DND-41 (cell line): Measurements from ENCODE around the gene DEFB124.

ENCODE experiments used
- ATAC-seq: fragments of 200-7000 bp; cut with Tn5 transposase; 3 replicates; pipeline ENCODE4 v1.9.1; 2021; ENCODE audit warnings: low read depth; ENCODE audit not compliant: insufficient read depth
- DNase-seq: peaks from one replicate; pipeline ENCODE4 v3.0.0-alpha.2; 2020
- H2AFZ ChIP-seq: 2 replicates; pipeline ENCODE4 v1.6.0; 2012; ENCODE audit warnings: low read depth, low read length
- H3K27ac ChIP-seq: 2 replicates; pipeline ENCODE4 v1.5.1; 2012; ENCODE audit warnings: low read length, inconsistent platforms
- H3K27me3 ChIP-seq: fragments of 200-600 bp; sonication (generic); 2 replicates; pipeline ENCODE4 v1.6.0; 2012; ENCODE audit warnings: low read length, mild to moderate bottlenecking, inconsistent platforms; ENCODE audit not compliant: insufficient read depth, poor library complexity
- H3K36me3 ChIP-seq: 2 replicates; pipeline ENCODE4 v1.5.1; 2012; ENCODE audit warnings: low read length, inconsistent platforms; ENCODE audit not compliant: insufficient read depth
- H3K4me1 ChIP-seq: 2 replicates; pipeline ENCODE4 v1.5.1; 2012; ENCODE audit warnings: mild to moderate bottlenecking, low read length; ENCODE audit not compliant: insufficient read depth
- H3K4me2 ChIP-seq: 2 replicates; pipeline ENCODE4 v1.6.0; 2012; ENCODE audit warnings: mild to moderate bottlenecking, moderate library complexity, low read length, inconsistent platforms; ENCODE audit not compliant: insufficient read depth
- H3K4me3 ChIP-seq, 2 experiments: fragments of 200-600 bp in 1 of 2; shearing (Covaris generic) in 1 of 2; 2 replicates each; pipeline ENCODE4 v1.5.1; 2012 to 2016; ENCODE audit warnings: inconsistent platforms in 2 of 2, low read length in 2 of 2, mild to moderate bottlenecking in 2 of 2, low read depth in 1 of 2, moderate library complexity in 1 of 2
- H3K79me2 ChIP-seq: 2 replicates; pipeline ENCODE4 v1.6.0; 2012; ENCODE audit warnings: low read length, inconsistent platforms; ENCODE audit not compliant: insufficient read depth
- H3K9ac ChIP-seq: 2 replicates; pipeline ENCODE4 v1.6.0; 2012; ENCODE audit warnings: low read depth, mild to moderate bottlenecking, inconsistent platforms, low read length, moderate library complexity
- H3K9me3 ChIP-seq: 2 replicates; pipeline ENCODE4 v1.5.1; 2012; ENCODE audit warnings: low read length, moderate library complexity, mild to moderate bottlenecking, inconsistent platforms; ENCODE audit not compliant: insufficient read depth, severe bottlenecking
- H4K20me1 ChIP-seq: 2 replicates; pipeline ENCODE4 v1.6.0; 2012; ENCODE audit warnings: low read length; ENCODE audit not compliant: insufficient read depth
- EZH2 ChIP-seq: IDR thresholded peaks from 3 replicates; pipeline ENCODE4 v1.6.1; 2012; ENCODE audit warnings: borderline replicate concordance, low read depth, mild to moderate bottlenecking, moderate library complexity, low read length, inconsistent platforms; ENCODE audit not compliant: severe bottlenecking
- TF ChIP-seq, protein P1 (sequence below): IDR thresholded peaks from 2 replicates; pipeline ENCODE4 v1.5.1; 2012; ENCODE audit warnings: borderline replicate concordance, low read length, moderate library complexity, mild to moderate bottlenecking; ENCODE audit not compliant: poor library complexity, severe bottlenecking; ENCODE audit errors: extremely low read depth

Gene DEFB124

GRCh38 chr20:31484001-31484400 is 9.1 kb upstream of the DEFB124 start:
- Histone ChIP-seq H3K36me3 (no peaks in the 10 kb centered on the region), H2AFZ (no peak overlapping the region), H3K27ac (no peak overlapping the region), H4K20me1 (no peaks in the 10 kb centered on the region), H3K79me2 (no peaks in the 10 kb centered on the region), H3K4me3 (no peak overlapping the region), H3K9me3 (no peaks in the 10 kb centered on the region), H3K27me3 (peaks cover 4% of the 10 kb centered on the region), H3K4me2 (no peak overlapping the region), H3K9ac (no peak overlapping the region), H3K4me1 (no peaks in the 10 kb centered on the region)
- TF ChIP-seq EZH2, result no peak
- TF ChIP-seq, protein P1, sequence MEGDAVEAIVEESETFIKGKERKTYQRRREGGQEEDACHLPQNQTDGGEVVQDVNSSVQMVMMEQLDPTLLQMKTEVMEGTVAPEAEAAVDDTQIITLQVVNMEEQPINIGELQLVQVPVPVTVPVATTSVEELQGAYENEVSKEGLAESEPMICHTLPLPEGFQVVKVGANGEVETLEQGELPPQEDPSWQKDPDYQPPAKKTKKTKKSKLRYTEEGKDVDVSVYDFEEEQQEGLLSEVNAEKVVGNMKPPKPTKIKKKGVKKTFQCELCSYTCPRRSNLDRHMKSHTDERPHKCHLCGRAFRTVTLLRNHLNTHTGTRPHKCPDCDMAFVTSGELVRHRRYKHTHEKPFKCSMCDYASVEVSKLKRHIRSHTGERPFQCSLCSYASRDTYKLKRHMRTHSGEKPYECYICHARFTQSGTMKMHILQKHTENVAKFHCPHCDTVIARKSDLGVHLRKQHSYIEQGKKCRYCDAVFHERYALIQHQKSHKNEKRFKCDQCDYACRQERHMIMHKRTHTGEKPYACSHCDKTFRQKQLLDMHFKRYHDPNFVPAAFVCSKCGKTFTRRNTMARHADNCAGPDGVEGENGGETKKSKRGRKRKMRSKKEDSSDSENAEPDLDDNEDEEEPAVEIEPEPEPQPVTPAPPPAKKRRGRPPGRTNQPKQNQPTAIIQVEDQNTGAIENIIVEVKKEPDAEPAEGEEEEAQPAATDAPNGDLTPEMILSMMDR, result no peak
- DNase-seq, result no peak
- ATAC-seq, result no peak

GRCh38 chr20:31476643-31477215 is 1.8 kb upstream of the DEFB124 start:
- Histone ChIP-seq H3K27me3 (no peaks in the 10 kb centered on the region), H3K36me3 (no peaks in the 10 kb centered on the region), H3K27ac (no peak overlapping the region), H4K20me1 (no peaks in the 10 kb centered on the region), H3K4me3 (no peak overlapping the region), H3K4me1 (no peaks in the 10 kb centered on the region), H2AFZ (no peak overlapping the region), H3K79me2 (no peaks in the 10 kb centered on the region), H3K4me2 (no peak overlapping the region), H3K9me3 (peaks cover 2% of the 10 kb centered on the region), H3K9ac (no peak overlapping the region)
- TF ChIP-seq EZH2, result no peak
- TF ChIP-seq, protein P1, result no peak
- no peak for ATAC-seq
- no peak for DNase-seq

DNA sequence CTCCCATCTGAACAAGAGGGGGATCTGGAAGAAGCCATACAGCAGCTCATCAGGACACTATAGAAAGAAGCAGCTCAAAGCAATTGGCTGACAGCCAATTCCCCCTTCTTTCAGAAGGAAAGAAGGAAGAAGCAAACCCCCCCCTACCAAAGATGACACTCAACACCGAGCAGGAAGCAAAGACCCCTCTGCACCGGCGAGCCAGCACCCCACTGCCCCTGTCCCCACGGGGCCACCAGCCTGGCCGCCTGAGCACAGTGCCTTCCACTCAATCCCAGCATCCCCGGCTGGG is 1.3 kb upstream of the DEFB124 start:
- Histone ChIP-seq H3K4me2 (no peak overlapping the region), H3K27me3 (no peaks in the 10 kb centered on the region), H3K27ac (no peak overlapping the region), H4K20me1 (no peaks in the 10 kb centered on the region), H3K4me3 (no peak overlapping the region), H3K79me2 (no peaks in the 10 kb centered on the region), H3K9me3 (peaks cover 2% of the 10 kb centered on the region), H3K4me1 (no peaks in the 10 kb centered on the region), H3K9ac (no peak overlapping the region), H3K36me3 (no peaks in the 10 kb centered on the region), H2AFZ (no peak overlapping the region)
- no peak for ATAC-seq
- TF ChIP-seq, protein P1, result no peak
- TF ChIP-seq EZH2, result no peak
- DNase-seq, result no peak
